Measurements from ENCODE around the gene UPK1B.

DNA sequence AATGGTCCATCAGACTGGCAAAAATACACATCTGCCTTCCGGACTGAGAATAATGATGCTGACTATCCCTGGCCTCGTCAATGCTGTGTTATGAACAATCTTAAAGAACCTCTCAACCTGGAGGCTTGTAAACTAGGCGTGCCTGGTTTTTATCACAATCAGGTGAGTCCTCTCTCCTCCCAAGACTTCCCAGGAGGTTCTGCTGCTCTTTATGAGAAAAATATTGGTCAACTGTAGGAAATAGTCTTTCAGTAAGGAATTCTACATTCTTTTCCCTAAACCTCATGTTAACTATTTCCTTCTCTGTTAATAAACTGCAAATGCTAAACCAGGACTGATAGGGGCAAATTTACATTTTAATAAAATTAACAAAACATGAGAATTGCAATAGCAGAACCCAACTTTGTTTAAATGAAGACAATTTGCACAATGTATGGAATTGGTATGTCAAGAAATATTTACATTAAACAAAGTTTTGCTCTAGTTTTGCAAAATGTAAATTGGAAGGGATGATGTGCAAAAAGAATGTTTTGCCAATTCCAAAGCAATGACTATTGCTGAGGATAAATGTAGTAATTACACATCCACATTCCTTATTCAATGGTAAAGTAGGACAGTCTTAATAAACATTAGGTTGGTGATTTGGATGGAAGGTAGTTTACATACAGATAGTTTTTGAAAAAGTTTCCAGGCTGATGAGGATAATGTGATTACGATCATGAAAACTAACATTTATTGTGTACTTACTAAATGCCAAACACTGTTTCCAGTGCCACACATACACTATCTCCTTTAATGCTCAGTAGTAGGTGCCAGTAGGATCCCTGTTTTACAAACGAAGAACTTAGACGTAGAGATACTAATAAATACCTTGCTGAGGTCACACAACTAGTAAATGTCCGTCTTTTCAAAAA is 21.1 kb downstream of the UPK1B start:
- TF ChIP-seq CREB1 (CRISPR knock-in tag; IDR thresholded peaks at IDR 0.05) (no peak), ZNF423 (CRISPR knock-in tag; IDR thresholded peaks at IDR 0.05) (no peak)
- TF ChIP-seq, protein P1, sequence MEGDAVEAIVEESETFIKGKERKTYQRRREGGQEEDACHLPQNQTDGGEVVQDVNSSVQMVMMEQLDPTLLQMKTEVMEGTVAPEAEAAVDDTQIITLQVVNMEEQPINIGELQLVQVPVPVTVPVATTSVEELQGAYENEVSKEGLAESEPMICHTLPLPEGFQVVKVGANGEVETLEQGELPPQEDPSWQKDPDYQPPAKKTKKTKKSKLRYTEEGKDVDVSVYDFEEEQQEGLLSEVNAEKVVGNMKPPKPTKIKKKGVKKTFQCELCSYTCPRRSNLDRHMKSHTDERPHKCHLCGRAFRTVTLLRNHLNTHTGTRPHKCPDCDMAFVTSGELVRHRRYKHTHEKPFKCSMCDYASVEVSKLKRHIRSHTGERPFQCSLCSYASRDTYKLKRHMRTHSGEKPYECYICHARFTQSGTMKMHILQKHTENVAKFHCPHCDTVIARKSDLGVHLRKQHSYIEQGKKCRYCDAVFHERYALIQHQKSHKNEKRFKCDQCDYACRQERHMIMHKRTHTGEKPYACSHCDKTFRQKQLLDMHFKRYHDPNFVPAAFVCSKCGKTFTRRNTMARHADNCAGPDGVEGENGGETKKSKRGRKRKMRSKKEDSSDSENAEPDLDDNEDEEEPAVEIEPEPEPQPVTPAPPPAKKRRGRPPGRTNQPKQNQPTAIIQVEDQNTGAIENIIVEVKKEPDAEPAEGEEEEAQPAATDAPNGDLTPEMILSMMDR (IDR thresholded peaks at IDR 0.05) = no peak

Data from WTC11 (cell line).